Fibroblast of skin of right quadriceps (primary cell): Measurements from ENCODE around the gene PDGFB.

Experiments used
- DNase-seq: peaks from one replicate; pipeline ENCODE4 v3.0.0-alpha.2; 2013

The PDGFB gene

DNA sequence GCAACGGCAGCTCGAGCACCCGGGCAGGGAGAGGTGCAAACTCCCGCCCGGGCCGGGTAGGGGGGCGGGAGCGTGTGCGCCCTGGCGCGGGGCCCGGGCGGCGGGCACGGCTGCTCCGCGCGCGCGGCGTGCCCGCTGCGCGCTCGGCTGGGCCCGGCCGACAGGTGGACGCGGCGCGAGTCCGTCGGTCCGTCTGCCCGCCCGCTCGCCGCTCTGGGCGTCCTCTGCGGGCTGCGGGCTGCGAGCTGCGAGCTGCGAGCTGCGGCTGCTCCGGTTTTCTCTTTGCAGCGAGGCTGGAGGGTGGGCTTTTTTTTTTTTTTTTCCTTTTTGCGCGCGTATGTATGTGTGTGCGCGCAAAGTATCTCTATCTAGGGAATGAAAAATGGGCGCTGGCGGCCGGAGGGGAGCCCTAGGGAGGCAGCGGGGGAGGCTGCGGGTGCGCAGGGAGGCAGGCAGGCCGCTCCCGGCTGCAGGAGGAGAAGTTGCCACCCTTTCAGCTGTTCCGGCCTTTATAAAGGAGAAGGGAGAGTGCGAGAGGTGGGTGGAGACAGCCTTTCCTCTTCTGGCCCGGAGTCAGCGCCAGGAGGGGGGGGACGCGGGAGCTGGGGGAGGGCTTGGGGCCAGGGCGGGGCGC, at the start of gene PDGFB:
Gene PDGFB (minus strand): TSS at position 487 of the 634 bp plus-strand sequence. CDS start 1,019 bp downstream, outside the sequence.
- no peak for DNase-seq

DNA sequence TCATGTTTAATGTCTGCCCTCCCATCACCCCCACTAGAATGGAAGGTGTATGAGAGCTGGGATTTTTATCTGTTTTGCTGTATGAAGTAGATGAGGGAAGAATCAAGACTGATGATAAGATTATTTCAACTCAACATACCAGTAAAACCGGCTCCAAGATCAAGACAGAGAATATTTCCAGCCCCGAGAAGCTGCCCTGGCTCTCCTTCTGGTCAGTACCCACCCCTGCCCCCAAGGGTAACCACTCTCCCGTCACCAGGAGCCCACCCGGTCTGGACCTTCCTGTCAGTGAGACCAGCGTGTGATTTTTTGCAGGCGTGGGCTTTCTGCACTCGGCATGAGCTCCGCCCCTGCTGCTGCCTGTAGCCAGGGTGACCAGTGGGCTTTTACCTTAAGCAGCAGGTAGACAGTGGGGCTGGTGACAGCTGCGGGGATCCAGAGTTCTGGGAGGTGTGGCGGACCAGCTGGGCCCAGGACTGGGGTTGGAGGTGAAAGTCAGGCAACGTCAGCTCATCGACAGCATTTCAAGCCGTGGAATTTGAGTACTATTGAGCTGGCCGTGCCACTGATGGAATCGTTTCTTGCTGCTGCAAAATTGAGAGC, 49.1 kb upstream of the PDGFB start:
- DNase-seq, result no peak

DNA sequence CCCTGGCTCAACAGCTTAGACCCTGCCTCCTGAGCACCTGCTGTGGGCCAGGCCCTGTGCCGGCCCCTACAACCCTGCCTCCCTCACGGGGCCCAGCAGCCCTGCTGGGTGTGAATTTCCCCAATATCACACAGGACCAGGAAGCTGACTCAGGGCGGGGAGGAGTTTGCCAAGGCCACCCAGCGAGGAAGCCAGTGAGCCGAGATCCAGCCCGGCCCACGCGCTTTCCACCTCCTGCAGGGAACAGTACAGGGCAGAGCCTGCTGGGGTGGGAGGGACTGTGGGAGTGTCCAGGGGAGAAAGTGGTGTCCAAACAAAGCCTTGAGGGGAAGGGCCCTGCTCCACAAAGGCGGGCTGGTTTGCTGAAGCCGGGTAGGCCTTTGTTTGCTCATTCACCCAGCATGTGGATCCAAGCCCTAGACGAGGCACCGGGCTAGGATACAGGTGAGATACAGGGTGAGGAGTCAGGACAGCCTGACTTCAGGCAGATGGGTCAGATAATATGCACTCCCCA, 47.8 kb upstream of the PDGFB start:
- DNase-seq, result peak; percentile 95

DNA sequence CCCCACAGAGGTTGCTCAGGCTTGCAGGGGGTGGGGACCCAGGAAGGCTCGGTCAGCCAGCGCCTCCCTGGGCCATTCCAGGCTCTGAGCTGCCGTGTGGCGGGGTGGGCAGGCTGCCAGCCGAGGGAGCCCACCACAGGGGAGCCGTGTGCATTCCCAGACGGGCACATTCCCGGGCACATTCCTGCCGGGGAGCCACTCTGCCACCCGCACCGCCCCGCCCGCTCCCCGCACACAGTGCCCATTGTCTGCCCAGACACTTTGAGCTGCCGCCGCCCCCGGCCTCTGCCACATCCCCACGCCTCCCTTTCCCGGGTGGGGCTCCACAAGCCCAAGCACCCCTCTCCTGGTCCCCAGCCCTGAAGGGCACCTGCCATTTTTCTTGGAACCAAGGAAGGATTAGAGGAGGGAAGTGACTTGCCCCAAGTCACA, 47.3 kb upstream of the PDGFB start:
- DNase-seq, result no peak

DNA sequence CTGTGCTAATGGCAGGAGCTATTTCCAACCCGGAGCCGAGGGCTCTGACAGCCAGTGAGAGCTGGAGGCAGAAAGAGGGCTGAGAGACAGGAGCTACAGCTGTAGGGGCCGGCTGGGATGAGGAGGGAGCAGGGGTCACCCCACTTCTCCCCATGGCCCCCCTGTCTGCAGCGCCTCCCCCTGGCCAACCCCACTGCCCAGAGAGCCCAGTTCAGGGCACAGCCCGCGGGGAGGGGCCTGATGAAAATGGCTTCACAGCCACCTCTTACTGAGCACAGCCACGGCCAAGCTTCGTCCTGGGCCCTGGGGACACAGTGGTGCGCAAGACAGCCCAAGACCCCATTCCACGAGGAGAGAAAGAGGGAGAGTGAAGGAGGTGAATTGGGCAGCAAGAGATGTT, 46.7 kb upstream of the PDGFB start:
- DNase-seq, result no peak

DNA sequence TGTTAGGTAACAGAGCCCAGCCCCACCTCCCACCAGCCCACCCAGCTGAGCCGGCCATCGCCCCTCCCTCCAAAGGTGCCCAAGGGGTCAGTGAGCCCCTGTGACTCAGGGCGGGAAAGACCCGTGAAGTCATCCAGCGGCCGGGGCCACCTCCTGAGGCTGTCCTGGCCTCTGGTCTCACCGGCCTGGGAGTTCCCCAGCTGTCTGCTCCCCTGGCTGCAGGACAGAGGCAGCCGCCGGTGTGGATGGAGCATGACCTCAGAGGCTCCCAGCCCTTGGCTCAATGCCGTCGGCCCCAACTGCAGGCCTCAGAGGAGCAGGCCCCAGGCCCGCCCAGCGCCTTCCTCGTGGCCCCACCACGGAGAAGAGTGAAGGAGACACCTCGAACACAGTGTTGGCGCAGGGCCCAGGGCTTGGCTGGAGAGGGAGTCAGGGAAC, 46.0 kb upstream of the PDGFB start:
- no peak for DNase-seq

DNA sequence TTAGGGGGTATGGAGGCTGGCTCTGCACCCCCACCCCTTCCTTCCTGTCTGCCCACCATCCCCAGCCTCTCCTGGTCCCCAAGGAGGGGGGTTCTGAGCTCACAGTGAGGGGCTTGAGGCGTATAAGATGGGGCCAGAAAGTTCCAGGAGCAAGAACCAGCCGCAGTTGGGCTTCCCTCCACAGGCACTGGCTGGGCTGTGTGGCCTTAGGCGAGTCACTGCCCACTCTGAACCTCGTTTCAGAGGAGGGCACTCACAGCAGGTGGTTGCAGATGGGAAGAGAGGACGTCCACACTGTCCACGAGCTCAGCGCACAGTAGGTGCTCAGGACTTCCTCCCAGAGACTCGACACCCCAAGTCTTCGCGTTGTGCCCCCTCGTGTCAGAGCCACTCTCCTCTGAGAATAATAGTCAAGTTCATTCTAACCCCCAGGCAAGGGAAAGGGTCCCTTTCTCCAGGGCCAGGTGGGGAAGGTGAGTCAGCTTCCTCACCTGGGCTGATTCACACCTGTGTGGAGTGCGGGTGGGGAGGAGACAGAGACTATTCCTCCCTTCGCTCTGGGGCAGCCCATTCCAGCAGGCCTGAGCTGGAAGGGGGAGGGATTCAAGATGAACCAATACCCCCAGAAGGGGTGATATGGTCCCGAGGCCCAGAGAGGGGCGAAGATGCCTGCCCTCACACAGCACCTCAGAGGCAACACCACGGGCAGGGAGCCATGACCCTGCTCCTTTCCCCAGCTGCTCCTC, 45.4 kb upstream of the PDGFB start:
- DNase-seq, result no peak

DNA sequence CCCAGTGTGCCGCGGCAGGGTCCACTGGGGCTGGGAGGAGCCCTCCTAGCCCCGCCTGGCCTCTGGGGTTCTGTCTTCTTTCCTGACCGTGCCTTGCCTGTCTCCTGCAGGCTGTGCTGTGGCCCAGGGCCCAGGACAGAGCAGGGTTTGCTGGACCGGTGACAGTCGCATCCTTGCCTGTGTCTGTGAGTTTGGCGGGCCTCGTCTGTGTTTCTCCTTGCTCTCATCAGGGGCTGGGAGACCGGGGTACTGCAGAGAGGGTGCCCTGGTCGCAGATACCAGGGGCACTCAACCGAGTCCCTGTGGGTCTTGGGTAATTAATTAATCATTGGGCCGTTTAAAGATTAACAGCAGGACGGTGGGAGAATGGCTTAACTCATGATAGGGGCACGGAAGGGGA, 44.8 kb upstream of the PDGFB start:
- DNase-seq, result no peak

DNA sequence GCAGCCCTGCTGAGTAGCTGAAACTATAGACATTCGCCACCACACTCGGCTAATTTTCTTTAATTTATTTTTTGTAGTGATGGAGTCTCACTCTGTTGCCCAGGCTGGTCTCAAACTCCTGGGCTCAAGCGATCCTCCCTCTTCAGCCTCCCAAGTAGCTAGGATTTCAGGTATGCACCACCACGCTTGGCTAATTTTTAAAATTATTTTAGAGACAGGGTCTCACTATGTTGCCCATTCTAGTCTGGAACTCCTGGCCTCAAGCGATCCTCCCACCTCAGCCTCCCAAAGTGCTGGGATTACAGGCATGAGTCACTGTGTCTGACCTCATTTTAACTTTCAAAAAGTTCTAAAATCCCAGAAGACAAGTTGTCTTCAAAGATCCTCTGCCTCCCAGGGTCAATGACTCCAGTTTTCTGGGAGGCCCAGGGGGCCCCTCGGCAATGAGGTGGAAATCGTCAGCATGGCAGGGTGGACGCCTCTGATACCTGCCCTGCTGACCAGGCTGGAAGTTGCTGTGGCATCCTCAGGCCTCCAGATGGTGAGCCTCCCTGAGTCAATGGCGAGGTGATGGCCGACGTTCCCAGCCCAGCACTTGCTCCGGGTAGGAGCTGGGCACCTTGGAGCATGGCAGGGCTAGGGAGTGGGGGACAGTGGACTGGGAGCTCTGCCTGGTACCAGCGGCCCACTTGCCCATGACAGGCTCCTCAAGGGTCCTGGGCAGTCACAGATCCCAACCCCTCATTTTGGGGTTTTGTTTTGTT, 43.5 kb upstream of the PDGFB start:
- DNase-seq, result no peak

DNA sequence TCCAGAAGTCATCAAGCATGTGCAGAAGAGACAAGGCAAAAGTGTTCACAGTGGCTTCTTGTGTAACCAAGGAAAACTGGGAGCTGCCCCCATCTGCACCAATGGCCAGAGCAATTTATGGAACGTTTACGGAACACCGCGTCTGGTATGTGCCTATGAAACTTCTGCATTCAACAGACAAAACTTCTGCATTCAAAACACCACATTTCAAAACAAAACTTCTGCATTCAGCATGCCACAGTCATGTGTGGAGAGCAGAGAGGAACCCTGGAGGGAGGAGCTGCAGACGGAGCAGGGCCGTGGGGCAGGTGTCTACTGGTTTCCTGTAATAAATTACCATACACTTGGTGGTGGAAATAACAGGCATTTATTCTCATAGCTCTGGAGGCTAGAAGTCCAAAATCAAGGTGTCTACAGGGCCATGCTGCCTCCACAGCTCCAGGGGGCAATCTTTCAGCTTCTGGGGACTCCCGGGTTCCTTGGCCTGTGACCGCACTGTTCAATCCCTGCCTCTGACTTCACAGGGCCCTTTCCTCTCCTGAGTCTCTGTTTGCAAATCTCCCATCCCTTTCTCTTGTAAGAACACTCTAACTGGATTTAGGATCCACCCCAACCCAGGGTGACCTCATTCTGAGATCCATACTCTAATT, 42.4 kb upstream of the PDGFB start:
- peak; percentile 56 for DNase-seq

DNA sequence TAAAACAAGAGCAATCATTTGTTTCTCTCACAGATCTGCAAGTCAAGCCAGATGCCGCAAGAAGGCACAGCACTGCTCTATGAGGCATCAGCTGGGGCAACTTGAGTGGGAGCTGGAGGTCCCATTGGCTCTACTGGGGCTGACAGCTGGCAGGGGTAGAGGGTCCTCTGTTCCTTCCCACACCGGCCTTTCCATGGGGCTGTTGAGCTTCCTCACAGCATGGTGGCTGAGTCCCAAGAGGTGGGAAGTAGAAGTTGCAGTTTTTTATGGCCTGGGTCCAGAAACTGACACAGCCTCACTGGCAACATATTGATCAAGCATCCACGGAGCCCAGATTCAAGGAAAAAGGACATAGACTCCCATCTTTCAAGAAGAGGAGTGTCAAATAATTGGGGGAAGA, 40.2 kb upstream of the PDGFB start:
- no peak for DNase-seq

DNA sequence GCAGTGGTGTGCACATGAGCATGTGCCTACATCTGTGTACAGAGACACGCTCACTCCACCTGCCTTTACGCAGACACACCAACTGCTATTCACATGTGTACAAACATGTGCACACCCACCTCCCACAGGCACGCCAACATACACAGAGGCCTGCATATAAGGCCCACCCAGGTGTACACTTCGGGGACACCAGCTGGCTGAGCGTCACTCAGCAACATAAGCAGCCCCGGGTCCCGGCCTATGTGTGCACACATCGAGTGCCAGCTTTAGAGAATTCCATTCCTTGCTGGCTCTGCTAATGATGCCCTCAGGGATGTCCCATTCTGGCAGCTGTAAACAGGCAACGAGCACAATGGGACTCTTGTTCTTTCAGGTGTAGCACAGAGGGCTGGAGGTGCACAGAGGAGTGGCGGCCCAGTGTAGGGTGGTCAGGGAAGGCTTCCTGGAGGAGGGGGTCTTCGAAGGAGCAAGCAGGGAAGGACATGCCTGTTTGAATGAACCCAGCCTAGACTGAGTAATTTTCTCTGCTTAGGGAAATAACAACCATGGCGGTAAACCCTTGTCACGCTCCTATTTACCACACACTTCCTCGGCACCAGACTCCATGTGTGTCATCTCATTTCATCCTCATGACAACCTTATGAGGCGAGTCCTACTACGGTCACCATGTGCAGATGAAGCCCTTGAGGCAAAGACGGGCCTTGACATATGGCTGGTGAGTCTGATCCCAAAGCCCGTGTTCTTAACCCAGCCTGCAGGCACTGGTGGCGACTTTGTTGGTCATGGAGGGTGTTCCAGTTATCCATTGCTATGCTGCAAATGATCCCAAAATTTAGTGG, 39.6 kb upstream of the PDGFB start:
- no peak for DNase-seq

DNA sequence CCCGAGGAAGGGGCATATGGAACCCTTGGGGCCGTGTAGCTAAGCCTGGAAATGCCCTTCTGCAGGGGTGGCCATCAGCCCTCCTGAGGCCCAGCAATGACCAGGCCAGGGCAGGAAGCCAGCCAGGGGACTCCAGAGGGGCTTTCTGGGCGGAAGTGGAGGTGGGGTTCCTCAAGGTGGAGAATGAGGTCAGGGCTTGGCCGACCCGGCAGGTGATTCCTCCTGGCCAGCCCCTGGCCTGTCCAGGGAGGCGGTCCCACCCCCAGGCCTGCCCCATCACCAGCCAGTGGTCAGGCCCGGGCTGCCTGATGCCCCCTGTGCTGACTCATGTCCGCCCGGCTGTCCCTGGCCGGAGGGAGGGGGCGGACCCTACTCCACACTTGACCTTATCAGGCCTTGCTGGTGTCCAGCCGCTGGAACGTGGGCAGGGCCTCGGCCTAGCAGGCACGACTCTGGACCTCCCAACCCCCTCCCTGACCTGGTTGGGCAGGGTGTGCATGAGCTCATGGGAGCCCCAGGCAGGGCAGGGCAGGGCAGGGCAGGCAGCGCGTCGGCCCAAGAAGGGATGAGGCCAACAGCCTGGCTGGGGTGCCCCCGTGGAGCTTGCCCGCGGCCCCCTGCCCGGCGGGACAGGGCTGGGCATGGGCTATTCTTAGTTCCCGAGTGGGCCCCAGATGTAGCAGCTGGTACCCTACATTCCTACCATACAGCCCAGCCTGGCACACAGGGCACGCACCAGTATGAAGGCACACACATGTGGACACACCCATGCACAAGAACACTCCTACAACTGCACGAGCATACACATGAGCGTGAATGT, 38.8 kb upstream of the PDGFB start:
- DNase-seq, result no peak

DNA sequence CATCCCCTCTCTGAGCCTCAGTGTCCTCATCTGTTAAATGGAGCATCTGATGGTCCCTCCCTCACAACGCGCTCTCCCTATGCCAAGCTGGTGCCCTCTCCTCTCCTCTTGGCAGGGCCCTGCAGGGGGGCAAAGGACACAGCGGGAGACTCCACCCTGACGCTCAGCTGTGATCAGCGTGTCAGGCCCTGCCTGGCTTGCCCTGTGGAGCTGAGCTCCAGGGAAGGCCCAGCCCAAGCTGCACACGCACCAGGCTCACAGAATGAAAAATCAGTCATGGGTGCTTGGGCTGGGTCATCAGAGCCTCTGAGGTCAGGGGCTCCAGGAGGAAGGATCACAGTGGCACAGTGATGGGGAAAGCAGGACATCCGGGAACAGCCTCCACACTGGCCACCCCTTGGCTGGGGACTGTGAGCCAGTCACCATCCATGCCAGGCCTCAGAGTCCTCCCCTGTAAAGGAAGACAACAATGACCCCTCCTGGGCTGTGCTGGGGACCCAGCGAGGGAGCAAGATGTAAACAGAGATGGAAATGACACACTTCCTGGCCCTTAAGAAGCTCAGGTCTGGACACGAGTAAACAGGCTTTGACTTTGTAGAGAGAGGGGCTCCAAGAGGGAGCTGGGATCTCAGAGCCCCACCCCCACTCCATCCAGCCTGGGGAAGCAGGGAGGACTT, 38.0 kb upstream of the PDGFB start:
- DNase-seq, result no peak

DNA sequence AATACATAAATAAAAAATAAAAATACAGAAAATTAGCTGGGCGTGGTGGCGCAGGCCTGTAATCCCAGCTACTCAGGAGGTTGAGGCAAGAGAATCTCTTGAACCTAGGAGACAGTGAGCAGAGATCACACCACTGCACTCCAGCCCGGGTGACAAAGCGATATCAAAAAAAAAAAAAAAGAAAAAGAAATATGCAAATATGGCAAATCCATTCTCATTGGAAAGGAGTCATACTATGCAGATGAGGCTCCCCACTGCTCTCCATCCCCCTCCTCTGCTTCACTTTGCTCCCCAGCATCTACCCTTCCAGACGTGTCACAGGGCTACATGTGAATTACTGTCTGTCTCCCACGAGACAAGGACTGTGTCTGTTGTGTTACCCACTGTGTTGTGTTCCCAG, 36.3 kb upstream of the PDGFB start:
- no peak for DNase-seq

DNA sequence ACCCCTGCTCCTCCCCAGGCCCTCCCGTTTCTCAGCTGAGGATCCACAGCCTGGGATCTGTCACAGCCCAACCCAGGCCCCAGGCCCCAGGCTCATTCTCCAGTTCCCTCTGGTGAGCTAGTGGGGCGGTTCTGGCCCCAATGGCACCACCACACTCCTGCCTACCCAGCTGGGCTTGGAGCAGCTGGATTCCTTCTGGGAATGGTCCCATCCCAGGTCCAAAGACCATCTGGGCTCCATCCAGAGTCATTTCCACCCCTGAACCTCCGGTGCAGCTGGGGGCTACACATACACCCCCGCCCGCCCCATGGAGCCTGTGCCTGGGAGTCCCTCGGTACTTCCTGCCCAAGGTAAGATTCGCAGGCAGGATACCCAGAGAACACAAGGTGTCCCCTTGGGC, 35.5 kb upstream of the PDGFB start:
- DNase-seq, result no peak

DNA sequence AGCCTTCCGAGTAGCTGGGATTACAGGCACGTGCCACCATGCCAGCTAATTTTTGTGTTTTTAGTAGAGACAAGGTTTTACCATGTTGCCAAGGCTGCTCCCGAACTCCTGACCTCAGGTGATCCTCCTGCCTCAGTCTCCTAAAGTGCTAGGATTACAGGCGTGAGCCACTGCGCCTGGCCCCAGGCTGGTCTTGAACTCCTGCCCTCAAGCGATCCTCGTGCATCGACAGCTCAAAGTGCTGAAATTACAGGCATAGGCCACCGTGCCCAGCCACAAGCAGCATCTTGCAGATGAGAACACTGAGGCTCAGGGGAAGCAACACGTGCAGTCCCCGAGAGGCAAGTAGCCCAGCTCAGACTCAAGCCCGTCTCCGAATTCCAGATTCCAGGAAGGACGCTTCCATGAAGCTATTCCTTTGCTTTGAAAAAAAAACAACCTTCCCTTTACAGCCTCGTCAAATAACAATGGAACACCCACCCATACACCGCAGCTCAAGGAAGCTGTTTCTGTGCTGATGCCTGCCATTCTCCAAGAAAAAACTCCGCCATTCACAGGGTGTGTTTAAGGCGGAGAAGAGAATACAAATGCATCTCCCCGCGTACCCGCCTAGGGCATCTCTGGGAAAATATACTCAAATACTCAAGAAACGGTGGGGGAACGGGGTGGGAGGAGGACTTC, 34.5 kb upstream of the PDGFB start:
- no peak for DNase-seq

DNA sequence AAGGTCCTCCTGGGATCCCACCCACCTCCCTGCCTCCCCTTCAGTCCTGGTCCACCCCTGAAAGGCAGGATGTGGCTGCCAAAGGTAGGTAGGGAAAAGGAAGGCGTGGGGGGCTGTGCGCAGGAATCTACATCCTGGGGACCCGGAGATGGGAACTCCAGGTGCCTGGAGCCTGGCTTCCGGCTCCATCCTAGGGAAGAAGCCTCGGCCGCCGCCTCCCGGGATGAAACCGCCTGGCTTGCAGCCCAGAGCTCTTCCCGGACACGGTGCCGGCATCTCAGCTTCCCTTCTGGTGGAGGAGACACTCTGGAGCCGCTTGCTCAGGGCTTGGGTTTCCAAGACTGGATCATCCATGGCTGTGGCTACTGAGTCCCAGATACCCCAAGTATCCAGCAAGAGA, 33.3 kb upstream of the PDGFB start:
- DNase-seq, result peak; percentile 73

DNA sequence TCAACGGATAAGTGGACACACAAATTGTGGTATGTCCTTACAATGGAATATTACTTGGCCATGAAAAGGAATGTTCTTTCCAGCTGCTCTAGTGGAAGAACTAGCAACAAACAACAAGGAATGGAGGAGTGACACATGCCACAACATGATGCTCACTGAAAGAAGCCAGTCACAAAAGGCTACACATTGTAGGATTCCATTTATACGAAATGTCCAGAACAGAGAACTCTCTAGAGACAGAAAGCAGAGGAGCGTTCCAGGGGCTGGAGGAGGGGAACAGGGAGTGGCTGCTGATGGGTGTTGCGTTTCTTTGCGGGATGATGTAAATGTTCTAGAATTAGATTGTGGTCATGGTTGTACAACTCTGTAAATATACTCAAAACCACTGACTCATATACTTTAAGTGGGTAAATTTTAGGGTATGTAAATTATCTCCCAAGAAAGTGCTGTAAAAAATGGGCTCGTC, 32.4 kb upstream of the PDGFB start:
- peak; percentile 89 for DNase-seq
